ENCODE results near the gene ZC3H7B. TPM values are rescaled to one million over a fixed set of nuclear protein-coding genes. Genes with fewer than 3 reads are reported as not detected.

Gene ZC3H7B
- total RNA-seq, 1 donor from 2014 or later, result 68.4 TPM

DNA sequence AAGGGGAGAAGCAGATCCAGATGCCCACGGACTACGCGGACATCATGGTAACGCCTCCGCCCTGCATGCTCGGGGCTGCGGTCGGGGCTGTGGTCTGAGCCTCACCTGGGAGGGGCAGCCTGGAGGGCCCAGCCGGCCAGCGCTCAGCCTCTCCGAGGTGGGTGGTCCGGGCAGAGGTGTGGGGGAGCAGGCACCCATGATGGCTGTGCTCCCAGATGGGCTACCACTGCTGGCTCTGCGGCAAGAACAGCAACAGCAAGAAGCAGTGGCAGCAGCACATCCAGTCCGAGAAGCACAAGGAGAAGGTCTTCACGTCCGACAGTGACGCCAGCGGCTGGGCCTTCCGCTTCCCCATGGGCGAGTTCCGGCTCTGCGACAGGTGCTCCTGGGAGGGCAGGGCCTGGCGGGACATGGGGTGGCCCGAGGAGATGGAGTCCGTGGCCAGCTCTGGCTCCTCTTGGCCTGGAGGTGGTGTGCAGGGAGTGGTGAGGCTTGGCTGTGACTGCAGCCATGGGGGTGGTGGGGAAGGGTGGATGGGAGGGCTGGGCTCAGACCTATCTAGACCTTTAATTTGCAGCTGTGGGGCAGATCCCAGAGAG is 55.2 kb downstream of the ZC3H7B start:
- DNase-seq, result no peak

DNA sequence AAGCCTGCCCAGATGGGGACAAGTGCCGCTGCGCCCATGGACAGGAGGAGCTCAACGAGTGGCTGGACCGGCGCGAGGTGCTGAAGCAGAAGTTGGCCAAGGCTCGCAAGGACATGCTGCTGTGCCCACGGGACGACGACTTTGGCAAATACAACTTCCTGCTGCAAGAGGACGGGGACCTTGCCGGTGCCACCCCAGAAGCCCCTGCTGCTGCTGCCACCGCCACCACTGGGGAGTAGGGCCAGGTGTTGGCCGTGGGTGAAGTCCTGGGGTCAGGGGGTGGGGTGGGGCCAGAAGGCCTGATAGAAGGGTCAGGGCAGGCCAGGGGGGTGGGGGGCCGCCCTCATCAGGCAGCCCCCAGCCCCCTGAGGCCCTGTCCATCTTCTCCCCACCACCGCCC is 55.9 kb downstream of the ZC3H7B start:
- DNase-seq, result no peak

GRCh38 chr22:41358927-41359326 is 57.6 kb downstream of the ZC3H7B start:
- no peak for DNase-seq

DNA sequence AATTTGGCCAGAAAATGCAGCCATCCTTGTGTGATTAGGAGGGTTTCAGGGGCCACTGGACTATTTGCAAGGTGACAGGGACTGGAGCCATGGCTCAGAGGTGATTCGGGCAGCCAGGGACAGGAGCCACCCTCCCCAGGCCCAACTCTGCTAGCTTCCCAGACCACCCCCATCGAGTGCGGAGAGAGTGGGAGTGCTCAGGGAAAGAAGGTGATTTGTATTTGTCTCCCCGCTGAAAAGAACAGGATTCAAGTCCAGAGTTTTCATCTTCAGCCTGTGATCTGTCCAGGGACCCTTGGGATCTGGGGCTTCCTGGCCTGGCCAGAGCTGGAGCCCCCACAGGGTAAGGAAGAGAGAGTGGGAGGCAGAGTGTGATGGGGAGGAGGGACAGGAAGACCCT is 58.1 kb downstream of the ZC3H7B start:
- no peak for DNase-seq

DNA sequence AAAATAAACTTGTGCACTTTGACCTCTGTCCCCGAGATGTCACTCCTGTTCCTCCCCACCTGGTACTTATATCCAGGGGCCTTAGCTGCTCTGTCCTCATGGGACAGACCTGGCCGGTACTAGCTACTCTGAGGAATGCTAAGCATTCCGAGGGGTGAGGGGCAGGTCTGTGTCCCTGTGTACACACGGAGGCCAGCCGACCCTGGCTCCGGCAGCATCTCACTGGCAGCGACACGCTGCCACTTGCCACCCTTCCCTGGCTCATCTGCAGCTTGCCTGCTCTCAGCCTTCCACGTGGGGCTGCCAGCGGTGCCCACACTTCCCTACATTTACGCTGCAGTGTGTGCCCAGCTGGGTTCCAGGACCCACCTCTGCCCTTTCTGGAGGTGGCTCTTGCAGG is 58.8 kb downstream of the ZC3H7B start:
- no peak for DNase-seq

DNA sequence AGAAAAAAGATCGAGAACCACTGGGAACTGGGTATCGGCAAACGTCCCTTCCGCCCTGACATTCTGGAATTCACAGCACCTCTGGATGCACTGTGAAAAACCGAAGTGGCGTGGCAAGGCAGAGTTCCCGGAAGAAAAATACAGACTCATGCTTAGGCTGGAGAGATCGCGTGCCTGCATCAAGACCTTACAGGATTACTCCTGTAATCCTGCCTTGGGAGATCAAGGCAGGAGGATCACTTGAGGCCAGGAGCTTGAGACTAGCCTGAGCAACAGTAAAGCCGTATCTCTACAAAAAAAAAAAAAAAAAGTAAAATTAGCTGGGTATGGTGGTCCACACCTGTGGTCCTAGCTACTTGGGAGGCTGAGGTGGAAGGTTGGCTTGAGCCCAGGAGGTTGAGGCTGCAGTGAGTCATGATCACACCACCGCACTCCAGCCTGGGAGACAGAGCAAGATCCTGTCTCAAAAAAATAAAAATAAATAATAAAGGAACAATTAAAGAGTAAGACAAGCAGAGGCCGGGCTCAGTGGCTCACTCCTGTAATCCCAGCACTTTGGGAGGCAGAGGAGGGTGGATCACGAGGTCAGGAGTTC is 60.5 kb downstream of the ZC3H7B start:
- no peak for DNase-seq

DNA sequence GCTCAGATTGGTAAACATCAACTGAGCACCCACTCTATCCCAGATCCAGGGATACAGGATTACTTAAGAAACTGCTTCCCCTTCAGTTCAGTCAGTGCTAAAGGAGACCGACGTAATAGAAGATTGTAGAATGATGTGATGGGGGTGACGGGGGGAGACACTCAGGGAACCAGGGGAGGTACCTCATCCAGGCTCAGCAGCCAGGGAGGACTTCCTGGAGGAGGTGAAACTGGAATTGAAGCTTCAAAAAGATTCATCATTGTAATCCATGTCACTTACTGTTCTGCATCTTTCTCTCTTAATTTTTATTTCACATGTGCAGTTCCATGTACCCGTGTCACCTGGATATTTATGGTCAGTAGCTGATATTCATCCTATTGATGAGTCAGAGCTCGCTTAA is 61.3 kb downstream of the ZC3H7B start:
- DNase-seq, result no peak

- no peak for DNase-seq
Measured at GRCh38 chr22:41364233-41364632, 62.9 kb downstream of the ZC3H7B start.

DNA sequence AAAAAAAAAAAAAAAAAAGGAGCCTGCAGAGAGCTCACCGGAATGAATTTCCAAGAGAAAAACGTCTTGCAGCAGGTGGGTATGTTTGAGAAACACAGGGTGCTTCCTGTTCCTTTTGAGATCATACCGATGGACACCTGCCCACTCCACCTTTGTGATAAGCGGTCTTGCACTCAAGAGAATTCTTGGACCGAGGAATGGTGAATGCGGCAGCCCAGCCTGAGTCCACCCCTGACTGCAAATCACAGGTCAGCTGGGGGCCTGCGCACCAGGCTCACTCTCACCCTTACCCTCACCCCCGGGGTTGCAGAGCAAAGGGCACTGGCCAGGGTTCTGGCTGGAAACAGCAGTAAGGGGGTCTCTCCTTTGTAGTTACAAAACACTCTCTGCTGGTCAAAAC is 63.6 kb downstream of the ZC3H7B start:
- DNase-seq, result no peak

GRCh38 chr22:41365425-41365824 is 64.1 kb downstream of the ZC3H7B start:
- no peak for DNase-seq

DNA sequence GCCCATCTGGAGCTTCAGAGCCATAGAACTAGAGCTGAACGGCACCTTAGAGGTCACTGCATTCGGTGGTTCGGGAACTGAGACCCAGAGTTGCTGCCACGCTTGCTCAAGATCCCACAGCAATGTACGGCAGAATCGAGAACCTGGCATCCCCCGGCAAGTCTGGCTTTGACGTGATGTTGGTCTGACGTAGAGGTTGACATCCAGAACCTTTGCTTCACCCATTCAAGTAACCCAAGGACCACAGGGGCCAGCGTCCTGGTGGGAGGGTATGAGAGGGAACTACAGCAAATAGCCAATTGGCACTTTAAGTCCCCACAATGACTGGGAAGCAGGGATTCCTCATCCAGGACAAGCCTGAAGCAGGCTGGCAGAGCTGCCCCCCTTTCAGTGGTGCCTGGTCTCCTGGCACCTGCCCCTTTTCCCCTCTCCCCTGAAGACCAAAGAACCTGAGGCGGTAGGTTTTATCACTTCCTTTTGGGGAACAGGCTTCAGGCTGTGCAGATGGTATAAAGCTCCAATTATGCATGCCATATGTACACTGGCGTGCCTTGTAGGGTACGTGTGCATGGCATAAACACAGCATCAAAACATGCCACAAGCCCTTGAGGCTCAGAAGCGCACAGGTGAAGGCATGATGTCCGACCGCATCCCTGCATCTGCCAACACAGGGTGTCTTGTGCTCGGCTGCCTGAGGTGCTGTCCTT is 65.2 kb downstream of the ZC3H7B start:
- no peak for DNase-seq

GRCh38 chr22:41367039-41367679 is 65.8 kb downstream of the ZC3H7B start:
- DNase-seq, result peak; percentile 97

DNA sequence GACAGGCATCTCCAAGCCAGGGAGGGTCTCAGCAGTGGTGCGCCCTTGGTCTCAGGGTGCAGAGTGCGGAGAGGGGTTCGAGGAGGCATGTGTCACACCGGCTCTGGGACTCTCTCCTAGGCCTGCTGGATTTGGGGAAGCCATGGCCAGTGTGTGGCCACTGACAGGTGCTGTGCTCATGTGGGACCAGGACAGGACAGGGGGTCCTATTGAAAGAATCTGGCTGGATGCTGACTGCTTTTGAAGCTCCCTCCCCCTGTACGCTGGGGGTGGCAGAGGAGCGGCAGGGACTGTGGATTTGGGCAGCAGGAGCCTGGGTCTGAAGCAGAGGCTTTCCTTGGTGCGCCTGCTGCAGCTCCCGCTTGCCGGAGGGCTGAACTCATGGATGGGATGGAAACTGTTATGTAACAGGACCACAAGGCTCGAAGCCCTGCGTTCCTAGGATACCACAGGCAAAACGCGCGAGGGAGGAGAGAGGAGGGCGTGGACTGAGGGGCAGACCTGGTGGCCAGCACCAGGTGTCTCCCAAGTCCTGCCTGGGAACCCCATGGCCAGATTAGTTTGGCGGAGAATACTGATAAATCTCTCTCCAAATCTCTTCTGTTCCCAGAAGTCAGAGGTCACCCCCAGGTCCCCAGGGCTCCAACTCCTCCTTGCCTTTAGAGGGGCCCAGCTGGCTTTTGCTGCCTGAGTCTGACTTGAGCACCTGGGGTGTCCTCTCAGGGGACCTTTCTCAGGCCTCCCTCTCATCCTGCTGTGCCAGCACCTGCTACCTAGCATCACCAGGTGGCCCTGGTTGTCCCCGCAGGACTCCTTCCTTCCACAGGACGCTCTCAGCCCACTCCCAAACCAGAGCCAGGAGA is 66.6 kb downstream of the ZC3H7B start:
- no peak for DNase-seq

DNA sequence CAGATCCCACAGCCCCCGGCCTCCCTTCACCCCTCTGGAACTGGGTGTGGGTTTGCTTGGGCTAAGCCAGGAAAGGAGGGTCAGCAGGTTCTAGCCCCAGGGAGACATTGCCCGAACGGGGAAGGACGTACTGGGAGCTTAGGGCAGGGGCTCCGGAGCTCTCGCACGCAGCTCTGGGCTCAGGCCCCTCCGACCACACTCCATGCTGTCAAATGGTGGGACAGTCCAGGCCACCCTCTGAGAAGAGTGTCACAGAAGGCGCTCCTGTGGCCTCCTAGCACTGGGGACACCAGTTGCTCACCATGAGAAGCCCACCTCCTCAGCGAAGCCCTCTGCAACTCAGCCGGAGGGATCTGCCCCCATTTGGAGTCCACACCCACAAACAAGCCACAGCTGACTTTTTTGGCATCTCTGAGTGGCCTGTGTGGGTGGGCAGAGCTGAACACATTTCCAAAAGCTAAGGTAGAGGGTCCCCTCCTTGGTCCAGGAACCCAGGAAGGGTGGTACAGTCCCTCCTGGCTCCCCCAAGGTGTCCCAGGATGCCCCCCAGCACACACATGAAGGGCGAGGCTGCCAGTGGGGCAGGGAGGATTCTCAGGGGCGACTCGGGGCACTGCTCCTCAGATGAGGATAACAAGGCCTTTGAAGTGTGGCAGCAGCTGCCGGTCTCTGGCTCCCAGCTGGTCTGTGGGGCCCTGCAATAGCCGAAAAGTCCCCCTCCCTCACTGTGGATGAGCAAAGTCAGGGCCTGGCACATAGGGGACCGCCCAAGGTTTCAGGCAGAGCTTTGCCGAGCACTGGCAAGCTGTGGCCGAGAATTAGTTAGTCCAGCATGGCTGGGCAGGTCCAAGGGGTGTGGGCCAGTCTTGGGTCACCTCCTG is 67.5 kb downstream of the ZC3H7B start:
- no peak for DNase-seq

DNA sequence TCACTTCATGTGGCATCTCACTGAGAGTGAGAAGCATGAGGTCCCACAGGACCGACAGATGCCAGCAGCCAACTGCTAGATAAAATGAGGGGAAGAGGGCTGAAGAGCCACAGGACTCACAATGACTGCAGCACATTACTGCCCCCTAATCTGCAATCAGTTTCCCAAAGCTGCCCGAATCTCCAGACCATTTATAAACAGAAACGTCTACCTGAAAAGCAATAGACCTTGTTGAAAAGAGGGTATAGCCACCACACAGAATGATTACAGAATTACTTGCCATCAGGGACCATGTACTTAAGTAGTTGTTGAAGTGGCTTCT is 68.1 kb downstream of the ZC3H7B start:
- no peak for DNase-seq

DNA sequence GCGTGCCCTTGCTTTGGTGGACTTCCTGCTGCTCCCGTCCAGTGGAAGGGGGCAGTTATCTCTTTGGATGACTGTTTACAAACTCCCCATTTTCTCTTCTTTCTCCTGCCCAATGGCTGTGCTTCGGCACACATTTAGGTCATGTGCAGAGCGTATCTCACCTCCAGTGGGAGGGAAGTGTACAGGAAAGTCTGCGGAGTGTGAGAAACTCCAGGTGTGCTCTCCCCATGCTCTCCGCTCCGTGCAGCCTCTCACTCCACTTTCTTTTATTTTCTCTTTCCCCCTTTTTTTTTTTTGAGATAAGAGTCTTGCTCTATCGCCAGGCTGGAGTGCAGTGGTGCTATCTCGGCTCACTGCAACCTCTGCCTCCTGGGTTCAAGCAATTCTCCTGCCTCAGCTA is 68.5 kb downstream of the ZC3H7B start:
- no peak for DNase-seq

DNA sequence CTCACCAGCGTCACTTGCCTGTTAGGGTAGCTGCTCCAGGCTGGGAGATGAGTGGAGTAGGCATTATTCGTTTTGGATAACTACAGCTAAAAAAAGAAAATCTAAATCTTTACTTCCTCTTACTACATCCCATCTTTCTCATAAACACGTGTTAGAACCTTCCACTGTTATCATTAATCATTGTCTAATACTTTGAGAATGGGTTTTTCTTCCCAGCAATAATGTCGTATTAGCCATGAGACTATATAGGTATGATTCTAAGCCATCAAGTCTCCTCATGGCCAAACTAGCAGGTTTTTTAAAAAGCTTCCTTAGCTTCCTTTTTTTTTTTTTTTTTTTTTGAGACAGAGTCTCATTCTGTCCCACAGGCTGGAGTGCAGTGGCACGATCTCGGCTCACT is 76.5 kb downstream of the ZC3H7B start:
- no peak for DNase-seq

GRCh38 chr22:41380993-41381328 is 79.6 kb downstream of the ZC3H7B start:
- DNase-seq, result peak; percentile 75

- DNase-seq, result peak; percentile 98
Measured at GRCh38 chr22:41381329-41382097, 80.2 kb downstream of the ZC3H7B start, which contains the start of gene TEF. TEF (plus strand) TSS chr22:41381942; CDS start chr22:41382045, 103 bp downstream.

GRCh38 chr22:41382098-41382578 is 80.8 kb downstream of the ZC3H7B start:
- peak; percentile 59 for DNase-seq

- no peak for DNase-seq
Measured at GRCh38 chr22:41382610-41383009, 81.3 kb downstream of the ZC3H7B start.
